ENCODE data around the gene CENPP.

CENPP gene

GRCh38 chr9:92429836-92430235 is 104.1 kb downstream of the CENPP start:
- no peak for DNase-seq

GRCh38 chr9:92432350-92432749 is 106.6 kb downstream of the CENPP start:
- no peak for DNase-seq

- no peak for DNase-seq
Observed at GRCh38 chr9:92432972-92433548, 107.3 kb downstream of the CENPP start.

DNA sequence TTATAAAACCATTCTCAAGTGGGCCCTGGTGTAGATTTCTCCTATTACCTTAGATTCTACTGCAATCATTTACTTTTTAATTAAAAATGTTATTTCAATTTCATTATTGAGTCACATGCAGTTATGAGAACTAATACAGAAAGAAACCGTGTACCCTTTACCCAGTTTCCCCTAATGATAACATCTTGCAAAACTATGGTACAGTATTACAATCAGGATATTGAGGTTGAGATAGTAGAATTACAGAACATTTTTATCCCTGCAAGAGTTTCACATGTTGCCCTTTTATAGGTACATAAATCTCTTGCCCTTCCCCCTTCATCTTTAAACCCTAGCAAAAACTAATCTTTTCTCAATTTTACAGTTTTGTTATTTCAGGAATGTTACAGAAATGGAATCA is 109.5 kb downstream of the CENPP start:
- DNase-seq, result no peak

- DNase-seq, result no peak
Observed at GRCh38 chr9:92438900-92439526, 113.3 kb downstream of the CENPP start.

DNA sequence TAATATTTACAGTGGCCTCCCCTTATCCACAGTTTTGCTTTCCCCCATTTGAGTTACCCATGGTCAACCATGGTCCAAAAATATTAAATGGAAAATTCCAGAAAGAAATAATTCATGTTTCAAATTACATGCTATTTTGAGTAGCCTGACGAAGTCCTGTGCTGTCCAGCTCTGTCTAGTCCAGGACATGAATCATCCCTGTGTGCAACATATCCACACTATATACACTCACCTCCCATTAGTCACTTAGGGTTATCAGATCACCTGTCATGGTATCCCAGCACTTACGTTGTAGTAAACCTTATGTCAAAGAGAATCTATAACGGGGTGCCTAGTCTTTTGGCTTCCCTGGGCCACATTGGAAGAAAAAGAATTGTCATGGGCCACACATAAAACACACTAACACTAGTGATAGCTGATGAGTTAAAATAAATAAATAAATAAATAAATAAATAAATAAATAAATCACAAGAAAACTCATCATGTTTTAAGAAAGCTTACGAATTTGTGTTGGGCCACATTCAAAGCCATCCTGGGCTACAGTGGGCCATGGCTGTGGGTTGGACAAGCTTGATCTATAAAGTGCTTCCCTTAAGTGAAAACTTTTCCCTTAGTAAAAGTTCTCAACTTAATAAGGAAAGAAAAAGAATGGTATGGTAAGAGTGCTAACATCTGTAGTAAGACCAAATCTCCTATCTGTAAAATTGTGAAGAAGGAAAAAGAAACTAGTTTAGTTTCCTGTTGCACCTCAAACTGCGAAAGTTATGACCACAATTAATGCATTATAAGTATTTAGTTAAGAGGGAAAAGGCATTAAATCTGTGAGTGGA is 114.4 kb downstream of the CENPP start:
- DNase-seq, result no peak

DNA sequence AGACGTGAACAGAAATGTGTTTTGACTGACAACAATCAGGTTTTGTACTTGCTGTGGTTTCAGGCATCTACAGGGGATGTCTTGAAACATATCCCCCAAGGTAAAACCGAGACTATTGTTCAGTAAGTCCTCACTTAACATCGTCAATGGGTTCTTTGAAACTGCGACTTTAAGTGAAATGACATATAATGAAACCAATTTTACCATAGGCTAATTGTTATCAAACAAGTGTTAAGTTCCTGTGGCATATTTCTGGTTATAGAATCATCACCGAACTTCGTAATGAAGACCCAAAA is 114.9 kb downstream of the CENPP start:
- DNase-seq, result no peak

DNA sequence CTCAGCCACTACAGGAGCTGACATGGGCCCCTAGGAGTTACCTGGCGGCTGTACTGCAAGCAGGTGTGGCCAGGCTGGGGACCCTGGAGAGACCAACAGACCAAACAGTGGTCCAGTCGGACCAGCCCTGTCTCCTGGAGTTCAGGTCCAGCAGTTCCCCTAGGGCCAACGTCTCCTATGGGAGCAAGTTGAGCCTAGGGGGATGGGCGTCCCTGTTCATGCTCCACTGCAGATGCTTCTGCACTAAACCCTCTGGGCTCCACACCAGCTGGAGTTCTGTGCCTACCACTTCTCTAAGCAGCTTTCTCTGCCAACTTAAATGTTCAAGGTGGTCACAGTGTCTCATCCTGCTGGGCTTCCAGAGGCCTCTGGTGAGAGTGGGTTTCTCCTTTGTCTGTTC is 119.1 kb downstream of the CENPP start:
- DNase-seq, result no peak

DNA sequence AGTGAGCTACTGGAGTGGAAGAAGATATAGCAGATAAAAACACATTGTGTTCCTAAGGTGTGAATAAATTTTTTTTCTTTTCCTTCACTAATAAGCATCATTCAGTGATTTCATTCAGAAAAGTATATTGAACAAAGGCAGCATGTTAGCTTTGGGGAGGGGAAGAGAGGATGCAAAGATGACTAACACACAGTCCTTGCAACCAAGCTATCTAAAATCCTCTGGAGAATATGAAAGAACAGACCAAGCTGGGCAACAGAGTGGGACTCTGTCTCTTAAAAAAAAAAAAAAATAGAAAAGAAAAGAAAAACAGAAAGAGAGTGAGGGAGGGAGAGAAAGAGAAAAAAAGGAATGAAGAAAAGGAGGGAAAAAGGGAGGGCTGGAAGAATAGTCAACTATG is 120.8 kb downstream of the CENPP start:
- no peak for DNase-seq

DNA sequence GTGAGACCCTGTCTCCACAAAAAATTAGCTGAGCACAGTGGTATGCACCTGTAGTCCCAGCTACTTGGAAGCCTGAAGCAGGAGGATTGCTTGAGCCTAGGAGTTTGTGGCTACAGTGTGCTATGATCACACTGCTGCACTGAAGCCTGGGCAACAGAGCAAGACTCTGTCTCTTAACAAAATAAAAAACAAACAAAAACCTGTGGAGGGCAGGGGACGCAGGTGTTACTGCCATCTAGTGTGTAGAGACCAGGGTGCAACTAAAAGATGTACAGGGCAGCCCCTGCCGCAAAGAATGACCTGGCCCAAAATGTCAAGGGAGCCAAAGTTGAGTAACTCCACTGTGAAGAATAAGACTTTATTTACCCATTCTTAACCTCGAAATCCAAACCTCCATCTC is 129.5 kb downstream of the CENPP start:
- DNase-seq, result no peak

DNA sequence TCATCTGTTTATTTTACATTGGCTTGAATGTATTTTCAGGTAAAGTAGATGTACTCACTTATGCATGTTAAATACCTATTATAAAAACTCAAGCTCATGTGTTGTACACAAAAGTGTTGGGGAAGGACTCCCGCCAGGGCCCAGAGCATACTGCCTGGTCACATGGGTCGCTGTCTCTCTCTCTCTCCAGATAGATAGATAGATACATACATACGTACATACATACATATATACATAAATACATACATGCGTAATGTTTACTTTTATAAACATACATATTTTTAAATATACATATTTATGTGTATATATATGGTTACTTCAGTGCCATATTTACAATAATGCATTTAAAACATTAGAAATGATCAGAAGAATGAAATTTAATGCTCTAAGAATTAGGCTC is 131.8 kb downstream of the CENPP start:
- DNase-seq, result no peak

GRCh38 chr9:92463387-92463786 is 137.6 kb downstream of the CENPP start:
- DNase-seq, result no peak

GRCh38 chr9:92463984-92464383 is 138.2 kb downstream of the CENPP start:
- DNase-seq, result no peak

DNA sequence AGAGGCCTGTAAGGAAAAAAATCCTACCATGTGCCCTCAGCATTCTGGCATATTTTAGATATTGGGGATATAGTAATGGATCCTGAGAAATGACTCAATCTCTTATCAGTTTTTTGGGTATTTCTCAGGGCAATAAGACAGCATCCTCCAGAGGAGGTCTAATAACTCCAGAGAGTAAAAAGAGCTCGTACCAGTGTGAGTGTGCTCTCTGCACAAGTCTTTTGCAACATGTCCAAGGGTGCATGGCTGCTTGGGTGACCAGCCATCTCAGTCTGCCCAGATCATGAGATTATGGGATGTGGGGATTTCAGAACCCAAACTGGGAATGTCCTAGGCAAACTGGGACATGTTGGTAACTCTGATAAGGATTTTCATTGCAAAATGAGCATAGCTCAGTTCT is 141.3 kb downstream of the CENPP start:
- no peak for DNase-seq

GRCh38 chr9:92467511-92467910 is 141.8 kb downstream of the CENPP start:
- DNase-seq, result no peak

GRCh38 chr9:92468206-92468605 is 142.5 kb downstream of the CENPP start:
- DNase-seq, result no peak

- no peak for DNase-seq
Observed at GRCh38 chr9:92474587-92474986, 148.8 kb downstream of the CENPP start.

- no peak for DNase-seq
Observed at GRCh38 chr9:92476962-92477361, 151.2 kb downstream of the CENPP start.

DNA sequence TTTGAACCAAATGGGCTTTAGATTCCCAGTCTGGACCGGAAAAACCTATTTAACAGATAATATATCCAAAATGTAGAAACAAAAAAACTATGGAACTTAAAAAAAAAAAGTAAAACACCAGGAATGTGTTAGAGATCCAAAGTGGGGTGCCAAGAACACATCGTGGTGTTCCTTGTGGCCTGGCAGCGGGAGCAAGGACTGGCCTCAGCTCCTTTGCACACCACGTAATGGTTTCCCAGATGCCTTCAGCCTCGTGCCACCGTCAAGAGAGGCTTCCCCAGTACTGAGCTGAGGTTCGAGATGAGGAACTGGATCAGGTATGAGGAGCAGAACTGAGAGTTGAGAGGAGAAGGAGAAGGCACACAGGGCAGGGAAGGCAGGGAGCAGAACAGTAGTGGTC is 153.0 kb downstream of the CENPP start:
- no peak for DNase-seq

- no peak for DNase-seq
Observed at GRCh38 chr9:92479346-92479745, 153.6 kb downstream of the CENPP start.

GRCh38 chr9:92480291-92480771 is 154.6 kb downstream of the CENPP start:
- no peak for DNase-seq

DNA sequence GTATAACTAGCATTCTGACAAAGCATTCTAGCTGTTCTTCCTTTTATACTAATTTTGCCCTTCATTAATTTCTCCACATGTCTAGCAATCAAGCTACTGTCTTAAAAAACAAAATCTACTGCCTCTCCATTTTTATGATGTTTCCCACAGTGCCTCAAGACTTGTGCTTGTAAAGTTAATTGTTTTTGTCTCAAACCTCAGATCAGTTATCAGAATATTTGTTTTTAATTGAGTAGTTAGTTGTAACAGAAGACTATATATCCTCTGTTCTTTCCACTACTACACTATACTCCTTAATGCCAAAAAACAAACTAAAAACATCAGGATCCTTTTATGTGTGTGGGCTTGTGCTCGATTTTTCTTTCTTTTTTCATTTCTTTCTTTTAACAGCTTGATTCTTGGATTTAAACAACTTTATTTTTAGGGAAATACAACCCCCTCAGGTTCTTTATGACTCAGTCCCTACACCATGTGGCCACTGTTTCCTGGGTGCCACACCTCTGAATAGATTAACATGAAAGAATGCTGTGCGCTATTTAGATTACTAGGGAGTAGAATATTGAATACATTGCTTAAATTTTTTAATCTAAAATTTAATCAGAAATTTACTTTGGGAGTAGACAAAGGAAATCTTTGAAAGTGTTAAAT is 155.4 kb downstream of the CENPP start:
- no peak for DNase-seq

- no peak for DNase-seq
Observed at GRCh38 chr9:92482329-92482728, 156.6 kb downstream of the CENPP start, which contains the start of gene ASPN. Gene ASPN, minus strand, starts transcription at chr9:92482506.

DNA sequence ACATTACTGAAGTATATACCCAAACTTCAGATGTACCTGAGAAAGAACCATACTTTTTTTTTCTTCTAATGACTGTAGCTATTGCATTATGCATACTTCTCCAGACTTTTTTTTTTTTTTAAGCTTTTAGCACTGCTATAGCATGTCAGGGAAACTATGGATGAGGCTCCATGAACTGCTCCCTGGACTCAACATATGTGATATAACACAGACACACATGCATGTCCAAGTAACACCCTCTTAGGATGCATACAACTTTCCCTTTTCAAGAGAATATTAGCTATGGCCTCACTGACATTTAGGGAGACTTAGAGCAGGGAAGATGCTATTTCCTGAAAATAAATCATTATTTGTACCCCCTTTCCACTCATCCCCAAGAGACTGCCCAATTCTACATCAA is 157.1 kb downstream of the CENPP start:
- DNase-seq, result no peak
